ENCODE data around the gene PRSS53.

The PRSS53 gene

GRCh38 chr16:31093132-31093703 is 4.5 kb upstream of the PRSS53 start:
- peak; percentile 32 for DNase-seq (ENCODE audit: low spot score)

- no peak for DNase-seq (ENCODE audit: low spot score)
Measured at GRCh38 chr16:31092330-31092729, 3.6 kb upstream of the PRSS53 start.

GRCh38 chr16:31090540-31090939 is 1.8 kb upstream of the PRSS53 start:
- DNase-seq (ENCODE audit: low spot score) = no peak

GRCh38 chr16:31089199-31089598 is 456 bp upstream of the PRSS53 start:
- DNase-seq (ENCODE audit: low spot score) = no peak

- DNase-seq (ENCODE audit: low spot score) = no peak
Measured at GRCh38 chr16:31087971-31088370, 772 bp downstream of the PRSS53 start.

GRCh38 chr16:31087481-31087880 is 1.3 kb downstream of the PRSS53 start:
- no peak for DNase-seq (ENCODE audit: low spot score)

- no peak for DNase-seq (ENCODE audit: low spot score)
Measured at GRCh38 chr16:31086629-31086906, 2.2 kb downstream of the PRSS53 start.

GRCh38 chr16:31085873-31086628 is 2.7 kb downstream of the PRSS53 start:
- DNase-seq (ENCODE audit: low spot score) = no peak

- DNase-seq (ENCODE audit: low spot score) = no peak
Measured at GRCh38 chr16:31085411-31085810, 3.3 kb downstream of the PRSS53 start.

- no peak for DNase-seq (ENCODE audit: low spot score)
Measured at GRCh38 chr16:31084584-31085302, 4.0 kb downstream of the PRSS53 start.

- no peak for DNase-seq (ENCODE audit: low spot score)
Measured at GRCh38 chr16:31083981-31084380, 4.8 kb downstream of the PRSS53 start.

GRCh38 chr16:31083556-31083955 is 5.2 kb downstream of the PRSS53 start:
- DNase-seq (ENCODE audit: low spot score) = no peak

GRCh38 chr16:31083081-31083480 is 5.7 kb downstream of the PRSS53 start:
- no peak for DNase-seq (ENCODE audit: low spot score)

- no peak for DNase-seq (ENCODE audit: low spot score)
Measured at GRCh38 chr16:31082368-31083045, 6.2 kb downstream of the PRSS53 start.

GRCh38 chr16:31081428-31082351 is 7.1 kb downstream of the PRSS53 start:
- DNase-seq (ENCODE audit: low spot score) = peak; percentile 27

GRCh38 chr16:31080756-31081419 is 7.9 kb downstream of the PRSS53 start:
- no peak for DNase-seq (ENCODE audit: low spot score)

GRCh38 chr16:31080035-31080629 is 8.6 kb downstream of the PRSS53 start:
- DNase-seq (ENCODE audit: low spot score) = no peak

- DNase-seq (ENCODE audit: low spot score) = no peak
Measured at GRCh38 chr16:31079342-31079944, 9.3 kb downstream of the PRSS53 start.

GRCh38 chr16:31078597-31079341 is 10.0 kb downstream of the PRSS53 start:
- DNase-seq (ENCODE audit: low spot score) = no peak

All from cerebellar cortex (tissue), 1 donor.